Measurements from ENCODE around the gene CYTH1.

CYTH1 gene

GRCh38 chr17:78667091-78667490, 115.0 kb downstream of the CYTH1 start:
- no peak for DNase-seq

GRCh38 chr17:78665952-78666920, 115.8 kb downstream of the CYTH1 start:
- DNase-seq = no peak

- no peak for DNase-seq
These were observed 116.6 kb downstream of the CYTH1 start for GRCh38 chr17:78665387-78665951.

GRCh38 chr17:78664476-78665386, 117.3 kb downstream of the CYTH1 start:
- no peak for DNase-seq

- no peak for DNase-seq
These were observed 120.8 kb downstream of the CYTH1 start for GRCh38 chr17:78661093-78661770.

- no peak for DNase-seq
These were observed 122.5 kb downstream of the CYTH1 start for GRCh38 chr17:78659546-78659945.

GRCh38 chr17:78658281-78658785, 123.7 kb downstream of the CYTH1 start:
- no peak for DNase-seq

- DNase-seq = no peak
These were observed 126.7 kb downstream of the CYTH1 start for GRCh38 chr17:78655251-78655940.

GRCh38 chr17:78654325-78654724, 127.7 kb downstream of the CYTH1 start:
- DNase-seq = no peak

- DNase-seq = no peak
These were observed 128.7 kb downstream of the CYTH1 start for GRCh38 chr17:78653382-78653781.

- DNase-seq = no peak
These were observed 129.2 kb downstream of the CYTH1 start for GRCh38 chr17:78652913-78653312.

GRCh38 chr17:78652024-78652423, 130.0 kb downstream of the CYTH1 start:
- DNase-seq = no peak

- no peak for DNase-seq
These were observed 130.5 kb downstream of the CYTH1 start for GRCh38 chr17:78651554-78651953.

- DNase-seq = no peak
These were observed 131.9 kb downstream of the CYTH1 start for GRCh38 chr17:78650093-78650715.

GRCh38 chr17:78648293-78648692, 133.8 kb downstream of the CYTH1 start:
- DNase-seq = no peak

- DNase-seq = no peak
These were observed 135.0 kb downstream of the CYTH1 start for GRCh38 chr17:78647032-78647431.

GRCh38 chr17:78645421-78646295, 136.4 kb downstream of the CYTH1 start:
- no peak for DNase-seq

GRCh38 chr17:78644931-78645351, 137.1 kb downstream of the CYTH1 start:
- no peak for DNase-seq

GRCh38 chr17:78644224-78644623, 137.8 kb downstream of the CYTH1 start:
- no peak for DNase-seq

- no peak for DNase-seq
These were observed 138.7 kb downstream of the CYTH1 start for GRCh38 chr17:78643326-78643725.
